Activated naive CD8-positive, alpha-beta T cell treated with anti-CD3 and anti-CD28 coated beads, Interleukin-2, amount 50 U/mL, for 24 hours (primary cell): ENCODE results near the gene TRIM44.
"Not testable (repeated sequence)": the region's sequence is repeated elsewhere in the genome, so short reads cannot be mapped to it uniquely, and the experiment has no call there.

Experiments
- ATAC-seq: fragments of 150-1000 bp; cut with Tn5 transposase; one replicate; pipeline ENCODE4 v1.10.0; 2021
- DNase-seq: peaks from one replicate; pipeline ENCODE4 v3.0.0; 2021
- H3K27ac Mint-ChIP-seq: one replicate; pipeline ENCODE4 v1.8.0; 2021; ENCODE audit warnings: mild to moderate bottlenecking, mixed read lengths
- H3K27me3 Mint-ChIP-seq: one replicate; pipeline ENCODE4 v1.8.0; 2021; ENCODE audit warnings: mixed read lengths
- H3K36me3 Mint-ChIP-seq: one replicate; pipeline ENCODE4 v1.8.0; 2021; ENCODE audit warnings: low read depth, mixed read lengths
- H3K4me1 Mint-ChIP-seq: one replicate; pipeline ENCODE4 v1.8.0; 2021; ENCODE audit warnings: mixed read lengths
- H3K4me3 Mint-ChIP-seq: one replicate; pipeline ENCODE4 v1.8.0; 2021; ENCODE audit warnings: mild to moderate bottlenecking, moderate library complexity, mixed read lengths
- H3K9me3 Mint-ChIP-seq: one replicate; pipeline ENCODE4 v1.8.0; 2021; ENCODE audit warnings: mixed read lengths

Gene TRIM44

GRCh38 chr11:35759951-35760350 is 97.4 kb downstream of the TRIM44 start:
- Mint-ChIP-seq H3K36me3 (peaks cover 39% of the 10 kb centered on the region), H3K4me1 (peaks cover 38% of the 10 kb centered on the region)
- ATAC-seq, H3K27me3 Mint-ChIP-seq, H3K27ac Mint-ChIP-seq, H3K4me3 Mint-ChIP-seq, DNase-seq, H3K9me3 Mint-ChIP-seq: not testable (repeated sequence)

DNA sequence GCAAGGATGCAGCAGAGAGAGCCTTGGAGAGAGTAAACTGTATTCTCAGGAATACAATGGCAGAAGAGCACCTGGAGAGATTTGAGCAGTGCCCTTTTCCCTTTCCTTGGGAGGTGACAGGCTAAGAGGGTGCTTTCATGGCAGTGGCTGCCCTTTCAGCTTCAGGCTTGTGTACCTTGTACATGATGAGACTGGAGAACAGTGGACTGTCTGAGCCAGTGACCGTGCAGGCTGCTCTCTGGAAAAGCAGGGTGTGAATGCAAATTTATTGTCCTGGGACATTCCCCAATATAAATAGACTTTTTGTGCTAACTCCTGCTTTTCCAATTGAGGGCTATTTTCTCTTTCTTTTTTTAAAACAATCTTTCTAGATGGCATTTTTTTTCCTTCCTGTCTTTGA is 99.3 kb downstream of the TRIM44 start:
- Mint-ChIP-seq H3K27ac (no peak overlapping the region), H3K36me3 (peaks cover 38% of the 10 kb centered on the region), H3K4me3 (no peak overlapping the region), H3K9me3 (no peaks in the 10 kb centered on the region), H3K4me1 (peaks cover 41% of the 10 kb centered on the region), H3K27me3 (no peaks in the 10 kb centered on the region)
- ATAC-seq (no peak), DNase-seq (no peak)

- Mint-ChIP-seq H3K27me3 (no peaks in the 10 kb centered on the region), H3K4me1 (peaks cover 42% of the 10 kb centered on the region), H3K4me3 (no peak overlapping the region), H3K27ac (no peak overlapping the region), H3K9me3 (no peaks in the 10 kb centered on the region), H3K36me3 (peaks cover 31% of the 10 kb centered on the region)
- DNase-seq (no peak), ATAC-seq (no peak)
Measured at GRCh38 chr11:35763301-35763700, 100.7 kb downstream of the TRIM44 start.

GRCh38 chr11:35763765-35764164 is 101.2 kb downstream of the TRIM44 start:
- DNase-seq = no peak
- Mint-ChIP-seq H3K27ac (no peak overlapping the region), H3K9me3 (no peaks in the 10 kb centered on the region), H3K27me3 (no peaks in the 10 kb centered on the region), H3K4me3 (no peak overlapping the region), H3K4me1 (peaks cover 39% of the 10 kb centered on the region), H3K36me3 (peaks cover 29% of the 10 kb centered on the region)
- no peak for ATAC-seq

GRCh38 chr11:35764417-35764816 is 101.8 kb downstream of the TRIM44 start:
- peaks cover 32% of the 10 kb centered on the region for H3K4me1 Mint-ChIP-seq
- peaks cover 29% of the 10 kb centered on the region for H3K36me3 Mint-ChIP-seq
- H3K9me3 Mint-ChIP-seq = no peaks in the 10 kb centered on the region
- H3K4me3 Mint-ChIP-seq = no peak overlapping the region
- no peaks in the 10 kb centered on the region for H3K27me3 Mint-ChIP-seq
- DNase-seq (no peak), ATAC-seq (no peak)
- no peak overlapping the region for H3K27ac Mint-ChIP-seq

- Mint-ChIP-seq H3K27me3 (no peaks in the 10 kb centered on the region), H3K36me3 (peaks cover 32% of the 10 kb centered on the region), H3K4me1 (peaks cover 28% of the 10 kb centered on the region), H3K9me3 (peaks cover 3% of the 10 kb centered on the region), H3K4me3 (no peak overlapping the region), H3K27ac (no peak overlapping the region)
- DNase-seq (no peak), ATAC-seq (no peak)
Measured at GRCh38 chr11:35765211-35765610, 102.6 kb downstream of the TRIM44 start.

- H3K4me1 Mint-ChIP-seq = peaks cover 18% of the 10 kb centered on the region
- no peak overlapping the region for H3K4me3 Mint-ChIP-seq
- H3K9me3 Mint-ChIP-seq = peaks cover 13% of the 10 kb centered on the region
- ATAC-seq = no peak
- peaks cover 40% of the 10 kb centered on the region for H3K36me3 Mint-ChIP-seq
- no peaks in the 10 kb centered on the region for H3K27me3 Mint-ChIP-seq
- DNase-seq = no peak
- H3K27ac Mint-ChIP-seq = no peak overlapping the region
Measured at GRCh38 chr11:35766651-35767050, 104.1 kb downstream of the TRIM44 start.

- not testable (repeated sequence) for H3K27me3 Mint-ChIP-seq, ATAC-seq, H3K4me3 Mint-ChIP-seq, DNase-seq, H3K27ac Mint-ChIP-seq, H3K4me1 Mint-ChIP-seq
- Mint-ChIP-seq H3K36me3 (peaks cover 46% of the 10 kb centered on the region), H3K9me3 (peaks cover 25% of the 10 kb centered on the region)
Measured at GRCh38 chr11:35770425-35770824, 107.8 kb downstream of the TRIM44 start.

- H3K36me3 Mint-ChIP-seq = peaks cover 52% of the 10 kb centered on the region
- ATAC-seq (no peak), DNase-seq (no peak)
- H3K9me3 Mint-ChIP-seq = peaks cover 34% of the 10 kb centered on the region
- H3K4me1 Mint-ChIP-seq = peaks cover 8% of the 10 kb centered on the region
- H3K27me3 Mint-ChIP-seq = no peaks in the 10 kb centered on the region
- no peak overlapping the region for H3K4me3 Mint-ChIP-seq
- no peak overlapping the region for H3K27ac Mint-ChIP-seq
Measured at GRCh38 chr11:35771722-35772121, 109.1 kb downstream of the TRIM44 start.

DNA sequence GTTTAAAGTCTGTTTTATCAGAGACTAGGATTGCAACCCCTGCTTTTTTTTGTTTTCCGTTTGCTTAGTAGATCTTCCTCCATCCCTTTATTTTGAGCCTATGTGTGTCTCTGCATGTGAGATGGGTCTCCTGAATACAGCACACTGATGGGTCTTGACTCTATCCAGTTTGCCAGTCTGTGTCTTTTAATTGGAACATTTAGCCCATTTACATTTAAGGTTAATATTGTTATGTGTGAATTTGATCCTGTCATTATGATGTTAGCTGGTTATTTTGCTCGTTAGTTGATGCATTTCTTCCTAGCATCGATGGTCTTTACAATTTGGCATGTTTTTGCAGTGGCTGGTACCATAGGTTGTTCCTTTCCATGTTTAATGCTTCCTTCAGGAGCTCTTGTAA is 114.7 kb downstream of the TRIM44 start:
- ATAC-seq, H3K27me3 Mint-ChIP-seq, H3K27ac Mint-ChIP-seq, DNase-seq, H3K4me3 Mint-ChIP-seq: not testable (repeated sequence)
- H3K36me3 Mint-ChIP-seq = peaks cover 48% of the 10 kb centered on the region
- H3K9me3 Mint-ChIP-seq = peaks cover 30% of the 10 kb centered on the region
- H3K4me1 Mint-ChIP-seq = peaks cover 14% of the 10 kb centered on the region

- peaks cover 19% of the 10 kb centered on the region for H3K9me3 Mint-ChIP-seq
- peaks cover 39% of the 10 kb centered on the region for H3K36me3 Mint-ChIP-seq
- H3K27ac Mint-ChIP-seq, H3K27me3 Mint-ChIP-seq, ATAC-seq, H3K4me3 Mint-ChIP-seq, DNase-seq: not testable (repeated sequence)
- H3K4me1 Mint-ChIP-seq = peaks cover 28% of the 10 kb centered on the region
Measured at GRCh38 chr11:35778943-35779342, 116.4 kb downstream of the TRIM44 start.

DNA sequence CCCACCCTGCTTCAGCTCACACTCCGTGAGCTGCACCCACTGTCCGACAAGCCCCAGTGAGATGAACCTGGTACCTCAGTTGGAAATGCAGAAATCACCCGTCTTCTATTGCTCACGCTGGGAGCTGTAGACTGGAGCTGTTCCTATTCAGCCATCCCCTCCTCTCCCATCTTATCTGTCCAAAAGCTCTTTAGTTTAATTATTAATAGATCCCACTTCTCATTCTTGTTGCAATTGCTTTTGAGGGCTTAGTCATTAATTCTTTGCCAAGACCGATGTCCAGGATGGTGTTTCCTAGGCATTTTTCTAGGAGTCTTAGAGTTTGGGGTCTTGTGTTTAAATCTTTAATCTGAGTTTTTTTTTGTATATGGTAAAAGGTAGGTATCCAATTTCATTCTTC is 116.8 kb downstream of the TRIM44 start:
- no peak for ATAC-seq
- H3K27ac Mint-ChIP-seq = no peak overlapping the region
- peaks cover 19% of the 10 kb centered on the region for H3K9me3 Mint-ChIP-seq
- H3K4me1 Mint-ChIP-seq = peaks cover 32% of the 10 kb centered on the region
- peaks cover 35% of the 10 kb centered on the region for H3K36me3 Mint-ChIP-seq
- H3K27me3 Mint-ChIP-seq = no peaks in the 10 kb centered on the region
- no peak for DNase-seq
- no peak overlapping the region for H3K4me3 Mint-ChIP-seq

- DNase-seq = no peak
- ATAC-seq = no peak
- H3K4me1 Mint-ChIP-seq = peaks cover 49% of the 10 kb centered on the region
- H3K4me3 Mint-ChIP-seq = no peak overlapping the region
- H3K9me3 Mint-ChIP-seq = peaks cover 15% of the 10 kb centered on the region
- peaks cover 29% of the 10 kb centered on the region for H3K36me3 Mint-ChIP-seq
- no peaks in the 10 kb centered on the region for H3K27me3 Mint-ChIP-seq
- no peak overlapping the region for H3K27ac Mint-ChIP-seq
Measured at GRCh38 chr11:35780951-35781860, 118.6 kb downstream of the TRIM44 start.

DNA sequence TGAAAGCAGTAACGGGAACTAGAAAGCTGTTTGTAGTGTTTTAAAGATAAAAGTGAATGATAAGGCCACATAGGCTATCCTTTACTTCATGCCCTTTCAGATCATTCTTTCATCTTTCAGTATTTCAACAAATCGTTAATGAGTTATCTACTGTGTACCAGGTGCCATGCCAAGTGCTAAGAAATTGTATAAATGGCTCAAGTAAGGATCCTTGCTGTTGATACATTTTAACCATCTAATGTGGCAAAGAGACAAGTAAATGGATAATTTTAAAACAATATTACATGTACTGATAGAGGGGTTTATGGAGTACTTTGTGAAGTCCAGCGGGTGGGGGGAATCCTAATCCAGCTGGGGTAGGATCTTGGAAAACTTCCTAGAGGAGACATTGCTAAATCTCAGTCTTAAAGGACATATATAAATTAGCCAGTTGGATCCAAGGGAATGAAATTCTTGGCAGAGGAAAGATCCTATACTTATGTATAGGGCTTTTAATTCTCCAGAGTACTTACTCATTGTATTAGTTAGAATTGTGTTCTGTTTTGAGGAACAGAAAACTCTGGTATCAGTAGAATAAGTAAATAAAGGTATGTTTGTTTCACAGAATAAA is 119.4 kb downstream of the TRIM44 start:
- H3K27ac Mint-ChIP-seq = no peak overlapping the region
- H3K4me1 Mint-ChIP-seq = peaks cover 55% of the 10 kb centered on the region
- H3K9me3 Mint-ChIP-seq = peaks cover 9% of the 10 kb centered on the region
- no peak for DNase-seq
- no peaks in the 10 kb centered on the region for H3K27me3 Mint-ChIP-seq
- peaks cover 24% of the 10 kb centered on the region for H3K36me3 Mint-ChIP-seq
- no peak for ATAC-seq
- no peak overlapping the region for H3K4me3 Mint-ChIP-seq

DNA sequence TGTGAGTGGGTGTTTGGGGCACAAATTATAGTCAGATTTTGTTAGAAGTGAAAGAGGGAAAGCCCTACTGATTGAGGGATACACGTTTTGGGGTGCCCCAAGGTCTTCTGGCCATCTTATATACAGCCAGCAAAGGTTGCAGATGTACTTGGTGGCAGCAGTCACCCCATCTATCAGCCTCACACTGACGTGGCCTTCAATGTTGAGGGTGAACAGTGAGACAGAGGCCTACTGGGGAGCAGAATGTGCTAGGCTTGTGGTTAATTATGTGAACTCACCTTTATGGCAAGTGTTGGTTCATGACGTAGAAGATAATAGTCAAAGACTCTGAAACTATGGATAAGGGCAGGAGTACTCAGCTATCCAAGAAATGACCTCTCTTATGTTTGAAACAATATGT is 121.2 kb downstream of the TRIM44 start:
- peaks cover 10% of the 10 kb centered on the region for H3K36me3 Mint-ChIP-seq

More for the DNA sequence above, 121.2 kb downstream of the TRIM44 start:
- H3K27ac Mint-ChIP-seq = no peak overlapping the region
- H3K27me3 Mint-ChIP-seq = no peaks in the 10 kb centered on the region
- no peaks in the 10 kb centered on the region for H3K9me3 Mint-ChIP-seq
- peaks cover 56% of the 10 kb centered on the region for H3K4me1 Mint-ChIP-seq
- no peak overlapping the region for H3K4me3 Mint-ChIP-seq
- no peak for DNase-seq
- ATAC-seq = no peak
